ENCODE measurements around the gene GIN1.

DNA sequence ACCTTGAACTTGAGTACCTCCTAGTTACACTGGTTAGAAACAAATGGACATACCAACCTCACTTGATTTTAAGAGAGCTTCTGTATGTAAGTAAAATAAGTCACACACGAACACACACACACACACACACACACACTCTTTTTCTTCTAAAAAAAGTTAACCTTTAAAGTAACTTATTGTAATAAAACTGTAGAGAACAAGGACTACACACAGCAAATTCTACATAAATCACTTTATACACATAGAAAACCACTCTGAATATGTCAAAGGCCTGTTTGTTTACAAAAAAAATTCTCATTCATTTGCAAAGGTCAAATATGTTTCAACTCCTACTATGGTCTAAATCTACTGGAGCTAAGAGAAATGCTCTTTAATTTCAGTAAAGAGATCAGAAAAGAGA, 29.1 kb downstream of the GIN1 start:
- TF ChIP-seq, protein P1, sequence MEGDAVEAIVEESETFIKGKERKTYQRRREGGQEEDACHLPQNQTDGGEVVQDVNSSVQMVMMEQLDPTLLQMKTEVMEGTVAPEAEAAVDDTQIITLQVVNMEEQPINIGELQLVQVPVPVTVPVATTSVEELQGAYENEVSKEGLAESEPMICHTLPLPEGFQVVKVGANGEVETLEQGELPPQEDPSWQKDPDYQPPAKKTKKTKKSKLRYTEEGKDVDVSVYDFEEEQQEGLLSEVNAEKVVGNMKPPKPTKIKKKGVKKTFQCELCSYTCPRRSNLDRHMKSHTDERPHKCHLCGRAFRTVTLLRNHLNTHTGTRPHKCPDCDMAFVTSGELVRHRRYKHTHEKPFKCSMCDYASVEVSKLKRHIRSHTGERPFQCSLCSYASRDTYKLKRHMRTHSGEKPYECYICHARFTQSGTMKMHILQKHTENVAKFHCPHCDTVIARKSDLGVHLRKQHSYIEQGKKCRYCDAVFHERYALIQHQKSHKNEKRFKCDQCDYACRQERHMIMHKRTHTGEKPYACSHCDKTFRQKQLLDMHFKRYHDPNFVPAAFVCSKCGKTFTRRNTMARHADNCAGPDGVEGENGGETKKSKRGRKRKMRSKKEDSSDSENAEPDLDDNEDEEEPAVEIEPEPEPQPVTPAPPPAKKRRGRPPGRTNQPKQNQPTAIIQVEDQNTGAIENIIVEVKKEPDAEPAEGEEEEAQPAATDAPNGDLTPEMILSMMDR (IDR thresholded peaks at IDR 0.05; ENCODE audit: insufficient read depth, low read length) = no peak
- no peak for TF ChIP-seq POLR2AphosphoS5 (IDR thresholded peaks at IDR 0.05; ENCODE audit: low read depth)
- no peak for TF ChIP-seq REST (IDR thresholded peaks at IDR 0.05; ENCODE audit: insufficient replicate concordance, low read depth)
- TF ChIP-seq SPI1 (IDR thresholded peaks at IDR 0.05; ENCODE audit: borderline replicate concordance, low read depth) = no peak

Measured in HL-60 (cell line).